Keratinocyte (primary cell): ENCODE results near the gene ACAT2. TPM values are rescaled to one million over a fixed set of nuclear protein-coding genes. Genes with fewer than 3 reads are reported as not detected.

Experiments used
- DNase-seq: peaks from one replicate; pipeline ENCODE4 v3.0.0-alpha.2; 2011; ENCODE audit warnings: low read depth, missing footprints, low spot score
- FAIRE-seq: peaks from 2 replicates; lab custom pipeline; 2011; peaks lifted over from hg19 to GRCh38; lab: Jason Lieb, UNC
- H2AFZ ChIP-seq: 2 replicates; pipeline ENCODE4 v1.6.0; 2012; ENCODE audit warnings: low read length, control low read depth, inconsistent platforms; ENCODE audit not compliant: control insufficient read depth
- H3K27ac ChIP-seq: 2 replicates; pipeline ENCODE4 v1.5.1; 2011; ENCODE audit warnings: low read length; ENCODE audit not compliant: control insufficient read depth, insufficient read depth
- H3K27me3 ChIP-seq: 3 replicates; pipeline ENCODE4 v1.6.0; 2011; ENCODE audit warnings: low read length; ENCODE audit not compliant: control insufficient read depth, insufficient read depth; ENCODE audit errors: extremely low read depth
- H3K36me3 ChIP-seq, 2 experiments: 2 replicates in 1 of 2; 3 replicates in 1 of 2; pipeline ENCODE4 v1.5.1; 2011; ENCODE audit warnings: low read length in 2 of 2, mild to moderate bottlenecking in 1 of 2; ENCODE audit not compliant: control insufficient read depth in 2 of 2, insufficient read depth in 2 of 2; ENCODE audit errors: extremely low read depth in 1 of 2
- H3K4me1 ChIP-seq: 3 replicates; pipeline ENCODE4 v1.5.1; 2011; ENCODE audit warnings: low read length; ENCODE audit not compliant: control insufficient read depth, insufficient read depth; ENCODE audit errors: extremely low read depth
- H3K4me2 ChIP-seq: 3 replicates; pipeline ENCODE4 v1.6.0; 2011; ENCODE audit warnings: low read depth, low read length; ENCODE audit not compliant: control insufficient read depth, insufficient read depth; ENCODE audit errors: extremely low read depth
- H3K4me3 ChIP-seq, 3 experiments: fragments of 200-600 bp in 1 of 3; sonication (generic) in 1 of 3; 2 replicates in 2 of 3; 3 replicates in 1 of 3; pipeline ENCODE4 v1.5.1; 2011 to 2016; ENCODE audit warnings: low read length in 3 of 3, mild to moderate bottlenecking in 3 of 3, control low read depth in 2 of 3, inconsistent platforms in 1 of 3, low read depth in 1 of 3, mixed read lengths in 1 of 3, mixed run types in 1 of 3, moderate library complexity in 1 of 3; ENCODE audit not compliant: control insufficient read depth in 2 of 3, insufficient read depth in 2 of 3; ENCODE audit errors: extremely low read depth in 1 of 3
- H3K79me2 ChIP-seq: 2 replicates; pipeline ENCODE4 v1.6.0; 2012; ENCODE audit warnings: low read length; ENCODE audit not compliant: control insufficient read depth, insufficient read depth
- H3K9ac ChIP-seq: 3 replicates; pipeline ENCODE4 v1.6.0; 2011; ENCODE audit warnings: low read length; ENCODE audit not compliant: control insufficient read depth, insufficient read depth; ENCODE audit errors: extremely low read depth
- H3K9me1 ChIP-seq: 3 replicates; pipeline ENCODE4 v1.6.0; 2011; ENCODE audit warnings: low read length; ENCODE audit not compliant: control insufficient read depth, insufficient read depth; ENCODE audit errors: extremely low read depth
- H3K9me3 ChIP-seq: 2 replicates; pipeline ENCODE4 v1.5.1; 2012; ENCODE audit warnings: low read depth, low read length; ENCODE audit not compliant: control insufficient read depth
- H4K20me1 ChIP-seq: 3 replicates; pipeline ENCODE4 v1.6.0; 2011; ENCODE audit warnings: low read length; ENCODE audit not compliant: control insufficient read depth, insufficient read depth; ENCODE audit errors: extremely low read depth
- EZH2 ChIP-seq: IDR thresholded peaks from one replicate; pipeline ENCODE4 v1.6.1; 2012; ENCODE audit warnings: inconsistent platforms, mild to moderate bottlenecking, low read length, moderate library complexity
- dilution Hi-C: fragments of 300-500 bp; cut with MboI; formaldehyde crosslinking; loops from one replicate; pipeline ENCODE4 v1.7.0; 2020; ENCODE audit warnings: low sequenced_read_pairs; ENCODE audit not compliant: extremely low pct_ligation_motif_present
- polyA plus RNA-seq, 5 experiments: library from polyadenylated mRNA; depleted of rRNA in 3 of 5; stranded (reverse) in 3 of 5; stranded (forward) in 1 of 5; unstranded in 1 of 5; fragments of >200 nt; gene quantifications; 1 replicate in 1 of 5; 2 replicates in 3 of 5; 3 replicates in 1 of 5; pipeline versions ENCODE4 v1.2.1 to v1.2.3, GENCODE V29; 2011 to 2012; ENCODE audit warnings: missing spikeins in 2 of 5, low read depth in 1 of 5, low replicate concordance in 1 of 5
- TF ChIP-seq, protein P1 (sequence below), 3 experiments: IDR thresholded peaks in 1 of 3; conservative IDR thresholded peaks in 1 of 3; optimal IDR thresholded peaks in 1 of 3; 2 replicates in 2 of 3; 3 replicates in 1 of 3; pipeline versions ENCODE3 to v1.5.1; 2011; ENCODE audit warnings: low read length in 3 of 3, mild to moderate bottlenecking in 3 of 3, moderate library complexity in 2 of 3, control low read depth in 1 of 3, inconsistent platforms in 1 of 3; ENCODE audit not compliant: insufficient read depth in 2 of 3; ENCODE audit errors: extremely low read depth in 1 of 3

ACAT2 gene
- polyA plus RNA-seq, 1 donor (not counting 4 experiments of a cell fraction or from before 2014, with no cell fraction given) = 205 TPM

DNA sequence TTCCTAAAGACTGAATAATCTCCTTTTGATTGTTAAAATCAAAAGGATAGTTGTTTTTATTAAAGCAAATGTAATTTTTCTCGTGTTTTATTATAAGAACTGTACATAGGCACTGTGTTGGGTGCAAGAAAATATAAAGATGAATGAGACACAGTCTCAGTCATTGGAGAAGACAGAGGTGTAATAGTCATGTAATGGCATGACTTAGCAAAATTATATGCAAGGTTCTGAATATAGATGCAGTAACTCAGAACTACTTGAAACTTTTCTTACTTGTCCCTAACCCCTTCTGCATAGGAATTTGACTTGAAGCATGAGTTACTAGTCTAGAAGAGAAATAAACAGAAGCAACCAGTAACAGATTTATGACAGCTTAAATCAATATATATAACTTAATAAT, 19.7 kb upstream of the ACAT2 start:
- TF ChIP-seq, protein P1, sequence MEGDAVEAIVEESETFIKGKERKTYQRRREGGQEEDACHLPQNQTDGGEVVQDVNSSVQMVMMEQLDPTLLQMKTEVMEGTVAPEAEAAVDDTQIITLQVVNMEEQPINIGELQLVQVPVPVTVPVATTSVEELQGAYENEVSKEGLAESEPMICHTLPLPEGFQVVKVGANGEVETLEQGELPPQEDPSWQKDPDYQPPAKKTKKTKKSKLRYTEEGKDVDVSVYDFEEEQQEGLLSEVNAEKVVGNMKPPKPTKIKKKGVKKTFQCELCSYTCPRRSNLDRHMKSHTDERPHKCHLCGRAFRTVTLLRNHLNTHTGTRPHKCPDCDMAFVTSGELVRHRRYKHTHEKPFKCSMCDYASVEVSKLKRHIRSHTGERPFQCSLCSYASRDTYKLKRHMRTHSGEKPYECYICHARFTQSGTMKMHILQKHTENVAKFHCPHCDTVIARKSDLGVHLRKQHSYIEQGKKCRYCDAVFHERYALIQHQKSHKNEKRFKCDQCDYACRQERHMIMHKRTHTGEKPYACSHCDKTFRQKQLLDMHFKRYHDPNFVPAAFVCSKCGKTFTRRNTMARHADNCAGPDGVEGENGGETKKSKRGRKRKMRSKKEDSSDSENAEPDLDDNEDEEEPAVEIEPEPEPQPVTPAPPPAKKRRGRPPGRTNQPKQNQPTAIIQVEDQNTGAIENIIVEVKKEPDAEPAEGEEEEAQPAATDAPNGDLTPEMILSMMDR (optimal IDR thresholded peaks at IDR 0.05 in 1 of 3, IDR thresholded peaks at IDR 0.05 in 1 of 3, conservative IDR thresholded peaks at IDR 0.05 in 1 of 3; ENCODE audit: extremely low read depth in 1 of 3, insufficient read depth in 2 of 3, low read length in 3 of 3) = no peak
- no peak for TF ChIP-seq EZH2

DNA sequence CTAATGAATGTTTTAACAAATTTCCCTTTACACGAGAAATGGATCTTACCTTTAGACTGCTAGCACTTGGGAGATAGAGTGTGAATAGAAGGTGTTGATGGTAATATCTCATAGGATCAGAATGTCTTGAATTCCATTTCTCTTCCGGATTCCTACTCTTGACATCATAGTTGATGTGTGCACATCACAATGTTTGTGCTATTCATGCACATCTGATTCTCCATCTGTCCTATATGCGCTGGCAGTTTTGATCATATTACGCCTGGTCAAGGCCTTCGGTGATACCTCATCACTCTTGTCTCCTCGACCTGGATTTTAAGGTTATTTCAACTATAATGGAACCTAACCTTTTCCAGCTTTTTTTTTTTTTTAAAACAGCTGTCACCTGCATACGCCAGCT, 16.8 kb upstream of the ACAT2 start:
- dilution Hi-C loops = no loop called here
- H3K9me1 ChIP-seq = no peaks in the 10 kb centered on the region
- no peak overlapping the region for H3K27ac ChIP-seq
- H3K79me2 ChIP-seq = peaks cover 51% of the 10 kb centered on the region
- no peak overlapping the region for H2AFZ ChIP-seq
- no peak for TF ChIP-seq EZH2
- TF ChIP-seq, protein P1 (optimal IDR thresholded peaks at IDR 0.05 in 1 of 3, IDR thresholded peaks at IDR 0.05 in 1 of 3, conservative IDR thresholded peaks at IDR 0.05 in 1 of 3; ENCODE audit: extremely low read depth in 1 of 3, insufficient read depth in 2 of 3, low read length in 3 of 3) = no peak
- peaks cover 25 to 29% of the 10 kb centered on the region in 2 experiments for H3K36me3 ChIP-seq
- FAIRE-seq (no peak), DNase-seq (no peak)
- H3K9ac ChIP-seq = no peak overlapping the region
- H3K27me3 ChIP-seq = no peaks in the 10 kb centered on the region
- no peaks in the 10 kb centered on the region for H4K20me1 ChIP-seq
- H3K4me2 ChIP-seq = no peak overlapping the region
- H3K4me1 ChIP-seq = no peaks in the 10 kb centered on the region
- H3K4me3 ChIP-seq = no peak overlapping the region
- H3K9me3 ChIP-seq = no peaks in the 10 kb centered on the region

More for the DNA sequence above, 19.7 kb upstream of the ACAT2 start:
- no peaks in the 10 kb centered on the region for H4K20me1 ChIP-seq
- H3K27me3 ChIP-seq = no peaks in the 10 kb centered on the region
- no peak overlapping the region for H3K9ac ChIP-seq
- H3K4me1 ChIP-seq = no peaks in the 10 kb centered on the region
- dilution Hi-C loops = no loop called here
- no peaks in the 10 kb centered on the region for H3K9me1 ChIP-seq
- no peak overlapping the region for H3K4me3 ChIP-seq
- H3K79me2 ChIP-seq = peaks cover 74% of the 10 kb centered on the region
- H3K4me2 ChIP-seq = no peak overlapping the region
- peaks cover 22 to 29% of the 10 kb centered on the region in 2 experiments for H3K36me3 ChIP-seq
- no peaks in the 10 kb centered on the region for H3K9me3 ChIP-seq
- no peak overlapping the region for H2AFZ ChIP-seq
- no peak overlapping the region for H3K27ac ChIP-seq
- no peak for FAIRE-seq
- no peak for DNase-seq
